ENCODE data around the gene RAB2B.

Gene RAB2B

GRCh38 chr14:21476925-21477681, at the start of gene RAB2B, which contains the start of gene TOX4:
RAB2B (minus strand) TSS chr14:21476959; CDS start chr14:21476872, 87 bp downstream.
TOX4 (plus strand) TSS chr14:21477195; CDS start chr14:21477279, 84 bp downstream.
- TF ChIP-seq ZFX (IDR thresholded peaks at IDR 0.05) = 0 out of 2 replicates have a peak, but pooled peaks have one; percentile 10
- TF ChIP-seq, protein P1, sequence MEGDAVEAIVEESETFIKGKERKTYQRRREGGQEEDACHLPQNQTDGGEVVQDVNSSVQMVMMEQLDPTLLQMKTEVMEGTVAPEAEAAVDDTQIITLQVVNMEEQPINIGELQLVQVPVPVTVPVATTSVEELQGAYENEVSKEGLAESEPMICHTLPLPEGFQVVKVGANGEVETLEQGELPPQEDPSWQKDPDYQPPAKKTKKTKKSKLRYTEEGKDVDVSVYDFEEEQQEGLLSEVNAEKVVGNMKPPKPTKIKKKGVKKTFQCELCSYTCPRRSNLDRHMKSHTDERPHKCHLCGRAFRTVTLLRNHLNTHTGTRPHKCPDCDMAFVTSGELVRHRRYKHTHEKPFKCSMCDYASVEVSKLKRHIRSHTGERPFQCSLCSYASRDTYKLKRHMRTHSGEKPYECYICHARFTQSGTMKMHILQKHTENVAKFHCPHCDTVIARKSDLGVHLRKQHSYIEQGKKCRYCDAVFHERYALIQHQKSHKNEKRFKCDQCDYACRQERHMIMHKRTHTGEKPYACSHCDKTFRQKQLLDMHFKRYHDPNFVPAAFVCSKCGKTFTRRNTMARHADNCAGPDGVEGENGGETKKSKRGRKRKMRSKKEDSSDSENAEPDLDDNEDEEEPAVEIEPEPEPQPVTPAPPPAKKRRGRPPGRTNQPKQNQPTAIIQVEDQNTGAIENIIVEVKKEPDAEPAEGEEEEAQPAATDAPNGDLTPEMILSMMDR (conservative IDR thresholded peaks at IDR 0.05) = peak; percentile 94
- peak within 1 kb of the TSS; percentile 69 for H3K27ac ChIP-seq

DNA sequence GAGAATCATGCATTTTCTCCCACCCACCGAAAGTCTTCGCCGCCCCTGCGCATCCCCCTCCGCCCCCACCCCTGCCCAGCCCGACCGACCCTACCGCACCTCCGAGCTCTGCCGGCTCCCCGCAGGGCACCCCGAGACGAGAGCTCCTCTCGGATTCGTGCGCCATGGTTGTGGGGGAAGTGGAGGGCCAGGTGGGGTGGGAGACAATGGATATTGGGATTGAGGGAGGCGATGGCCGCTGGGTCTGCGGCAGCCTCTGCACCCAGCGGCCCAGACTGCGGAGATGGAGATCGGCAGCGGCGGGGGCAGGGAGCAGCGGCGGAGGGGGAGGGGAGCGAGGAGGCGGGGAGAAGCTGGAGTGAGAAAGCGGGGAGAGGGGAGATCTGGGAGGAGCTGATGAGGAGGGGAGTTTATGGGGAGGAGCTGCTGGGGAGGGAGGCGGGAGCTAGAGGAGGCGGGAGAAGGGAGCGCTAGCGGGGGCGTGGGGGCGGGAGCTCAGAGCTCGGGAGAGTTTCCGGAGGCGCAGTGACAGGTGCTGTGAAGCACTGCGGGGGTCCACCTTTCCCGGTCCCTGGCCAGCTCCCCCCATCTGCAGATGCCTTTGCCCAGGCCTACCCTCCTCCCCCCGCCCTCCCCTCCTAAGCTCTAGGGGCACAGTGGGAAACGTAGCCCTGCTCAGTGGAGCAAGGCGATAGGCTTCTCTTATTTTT, 49.4 kb upstream of the RAB2B start, which contains the start of gene SALL2:
Gene SALL2, minus strand, starts transcription at position 385 of the 710 bp plus-strand sequence. Its CDS starts 219 bp downstream, at position 166.
- H3K27ac ChIP-seq = peak within 1 kb of the TSS; percentile 63
- TF ChIP-seq, protein P1 (conservative IDR thresholded peaks at IDR 0.05) = no peak
- no peak for TF ChIP-seq ZFX (IDR thresholded peaks at IDR 0.05)

DNA sequence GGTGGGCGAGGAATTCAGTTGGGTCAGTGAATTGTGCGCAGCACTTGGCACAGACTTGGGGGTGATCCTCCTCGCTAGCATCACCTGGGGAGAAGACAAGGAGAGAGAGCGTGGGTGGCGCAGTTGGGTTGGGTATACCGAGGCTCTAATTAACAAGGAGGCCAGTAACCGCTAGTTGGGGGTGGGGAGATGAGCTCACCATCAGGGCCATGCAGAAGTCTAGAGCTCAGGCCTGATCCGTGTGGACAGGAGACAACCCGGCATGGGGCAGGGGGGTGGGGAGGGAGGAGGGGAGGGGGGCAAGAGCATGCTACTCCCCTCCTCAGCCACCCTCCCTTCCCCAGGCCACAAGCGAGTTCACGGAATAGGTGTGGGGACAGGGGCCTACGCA, 48.8 kb upstream of the RAB2B start:
- peak overlapping the region; percentile 63 for H3K27ac ChIP-seq
- no peak for TF ChIP-seq ZFX (IDR thresholded peaks at IDR 0.05)
- TF ChIP-seq, protein P1 (conservative IDR thresholded peaks at IDR 0.05) = no peak

- TF ChIP-seq, protein P1 (conservative IDR thresholded peaks at IDR 0.05) = no peak
- no peak for TF ChIP-seq ZFX (IDR thresholded peaks at IDR 0.05)
- no peak overlapping the region for H3K27ac ChIP-seq
These were observed 48.1 kb upstream of the RAB2B start for GRCh38 chr14:21524575-21525490.

- no peak overlapping the region for H3K27ac ChIP-seq
- TF ChIP-seq ZFX (IDR thresholded peaks at IDR 0.05) = no peak
These were observed 46.4 kb upstream of the RAB2B start for GRCh38 chr14:21523203-21523602.

DNA sequence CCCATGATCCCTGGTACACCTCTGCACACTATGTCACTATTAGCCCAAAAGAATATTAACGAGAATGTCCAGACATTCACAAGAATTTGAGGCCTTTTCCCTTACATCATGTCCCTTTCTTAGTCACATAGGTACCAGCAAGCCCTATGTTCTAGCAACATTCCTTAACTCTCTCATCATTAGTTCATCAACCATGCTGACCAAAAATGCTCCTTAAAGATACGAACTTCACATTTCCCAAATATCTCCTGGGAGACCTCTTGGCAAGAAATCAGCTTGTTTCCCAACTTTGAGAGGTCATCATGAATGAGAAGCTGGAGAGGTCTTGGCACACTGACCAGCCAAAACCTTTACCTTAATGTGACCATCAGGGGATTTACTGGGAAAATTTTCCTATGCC, 44.7 kb upstream of the RAB2B start:
- TF ChIP-seq, protein P1 (conservative IDR thresholded peaks at IDR 0.05) = no peak
- TF ChIP-seq ZFX (IDR thresholded peaks at IDR 0.05) = no peak
- H3K27ac ChIP-seq = no peak overlapping the region

GRCh38 chr14:21520767-21521166, 44.0 kb upstream of the RAB2B start:
- H3K27ac ChIP-seq = no peak overlapping the region
- no peak for TF ChIP-seq ZFX (IDR thresholded peaks at IDR 0.05)
- TF ChIP-seq, protein P1 (conservative IDR thresholded peaks at IDR 0.05) = no peak

Measured in C4-2B (cell line).